Peyer's patch (tissue), 4 donors: Measurements from ENCODE around the gene HS2ST1.

Source experiments
- POLR2A ChIP-seq, 2 donors: fragments of 450-650 bp; IDR thresholded peaks; one replicate each; pipeline ENCODE4 v1.5.1; 2017; ENCODE audit warnings: antibody characterized with exemption in 2 of 2, mild to moderate bottlenecking in 2 of 2, moderate library complexity in 2 of 2
- TF ChIP-seq, protein P1 (sequence below), 6 experiments: fragments of 450-650 bp in 4 of 6; fragments of 200-600 bp in 2 of 6; sonication (generic) in 1 of 6; IDR thresholded peaks; one replicate each; pipeline ENCODE4 v1.5.1; 2017 to 2019; ENCODE audit warnings: antibody characterized with exemption in 6 of 6, mild to moderate bottlenecking in 3 of 6, moderate library complexity in 1 of 6

DNA sequence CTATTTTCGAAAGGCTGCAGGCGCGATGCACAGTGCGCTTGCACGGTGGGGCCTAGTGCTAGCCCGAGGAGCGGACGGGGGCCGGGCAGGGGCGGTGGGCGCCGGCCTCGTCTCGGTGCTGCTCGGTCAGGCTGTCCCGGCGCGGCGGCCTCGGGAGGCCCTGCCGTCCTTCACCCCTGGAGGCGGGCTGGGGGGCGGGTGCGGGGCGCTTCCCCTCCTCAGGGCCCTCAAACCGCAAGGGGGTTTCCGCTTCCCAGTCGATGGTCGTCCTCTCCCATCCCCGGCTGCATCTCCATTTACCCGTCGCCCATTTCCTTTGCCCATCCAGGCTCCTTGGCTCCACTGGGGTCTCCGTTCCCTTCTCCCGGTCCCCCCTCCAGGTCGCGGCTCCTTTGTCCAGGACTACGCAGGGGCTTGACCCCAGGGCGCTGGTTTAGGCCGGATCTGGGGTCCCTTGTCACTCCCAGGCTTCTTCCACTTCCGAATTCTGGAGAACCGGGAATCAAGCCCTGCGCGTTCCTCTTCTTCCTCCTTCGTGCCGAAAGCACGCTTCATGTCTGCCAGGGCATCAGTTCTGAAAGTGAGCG lies 217.9 kb downstream of the HS2ST1 start:
- TF ChIP-seq, protein P1, sequence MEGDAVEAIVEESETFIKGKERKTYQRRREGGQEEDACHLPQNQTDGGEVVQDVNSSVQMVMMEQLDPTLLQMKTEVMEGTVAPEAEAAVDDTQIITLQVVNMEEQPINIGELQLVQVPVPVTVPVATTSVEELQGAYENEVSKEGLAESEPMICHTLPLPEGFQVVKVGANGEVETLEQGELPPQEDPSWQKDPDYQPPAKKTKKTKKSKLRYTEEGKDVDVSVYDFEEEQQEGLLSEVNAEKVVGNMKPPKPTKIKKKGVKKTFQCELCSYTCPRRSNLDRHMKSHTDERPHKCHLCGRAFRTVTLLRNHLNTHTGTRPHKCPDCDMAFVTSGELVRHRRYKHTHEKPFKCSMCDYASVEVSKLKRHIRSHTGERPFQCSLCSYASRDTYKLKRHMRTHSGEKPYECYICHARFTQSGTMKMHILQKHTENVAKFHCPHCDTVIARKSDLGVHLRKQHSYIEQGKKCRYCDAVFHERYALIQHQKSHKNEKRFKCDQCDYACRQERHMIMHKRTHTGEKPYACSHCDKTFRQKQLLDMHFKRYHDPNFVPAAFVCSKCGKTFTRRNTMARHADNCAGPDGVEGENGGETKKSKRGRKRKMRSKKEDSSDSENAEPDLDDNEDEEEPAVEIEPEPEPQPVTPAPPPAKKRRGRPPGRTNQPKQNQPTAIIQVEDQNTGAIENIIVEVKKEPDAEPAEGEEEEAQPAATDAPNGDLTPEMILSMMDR (IDR thresholded peaks at IDR 0.05) = no peak
- TF ChIP-seq POLR2A (IDR thresholded peaks at IDR 0.05) = no peak
